ENCODE measurements around the gene SGCA. TPM values are rescaled to one million over a fixed set of nuclear protein-coding genes. Genes with fewer than 3 reads are reported as not detected.

The SGCA gene
- total and polyA plus RNA-seq, 9 of the 15 experiments (the other 6 are each of a cell fraction or from before 2014, with no cell fraction given) = not detected

GRCh38 chr17:50208611-50209061 is 42.8 kb downstream of the SGCA start (continued):
- no peak; the same call in 1 of the 2 replicates for TF ChIP-seq ZNF407 (IDR thresholded peaks at IDR 0.05; ENCODE audit: low read depth)
- TF ChIP-seq ELF1 (tag; IDR thresholded peaks at IDR 0.05) = no peak
- peak; percentile 92 for TF ChIP-seq EP300 (IDR thresholded peaks at IDR 0.05; ENCODE audit: low read length)
- no peak for TF ChIP-seq SRSF9 (IDR thresholded peaks at IDR 0.05; ENCODE audit: borderline replicate concordance, low read depth, low read length)
- peak; percentile 91 for TF ChIP-seq PHB2 (IDR thresholded peaks at IDR 0.05; ENCODE audit: low read depth)
- peak; percentile 95 for TF ChIP-seq TAL1 (IDR thresholded peaks at IDR 0.05)
- TF ChIP-seq PHF20 (IDR thresholded peaks at IDR 0.05; ENCODE audit: partially characterized antibody) = peak; percentile 49
- TF ChIP-seq ZNF277 (CRISPR knock-in tag; IDR thresholded peaks at IDR 0.05; ENCODE audit: borderline replicate concordance) = no peak
- TF ChIP-seq EGR1 (conservative IDR thresholded peaks at IDR 0.05) = peak; percentile 90
- peak; percentile 12; the same call in 1 of the 2 replicates for TF ChIP-seq ZNF324 (CRISPR knock-in tag; IDR thresholded peaks at IDR 0.05)
- TF ChIP-seq TCF15 (CRISPR knock-in tag; IDR thresholded peaks at IDR 0.05) = 0 out of 2 replicates have a peak, but pooled peaks have one; percentile 53
- no peak for TF ChIP-seq CHD4 (IDR thresholded peaks at IDR 0.05; ENCODE audit: insufficient read depth, insufficient replicate concordance, low read depth, low read length, poor library complexity, severe bottlenecking)
- TF ChIP-seq SLC30A9 (CRISPR knock-in tag; IDR thresholded peaks at IDR 0.05) = no peak
- no peak for TF ChIP-seq PREB (CRISPR knock-in tag; IDR thresholded peaks at IDR 0.05)
- TF ChIP-seq IRF2 (CRISPR knock-in tag; IDR thresholded peaks at IDR 0.05) = no peak
- peak; percentile 98 for TF ChIP-seq HDAC2 (IDR thresholded peaks at IDR 0.05)
